Mesenchymal stem cell (in vitro differentiated cells and primary cell): Measurements from ENCODE around the gene ANKS1B. TPM values are rescaled to one million over a fixed set of nuclear protein-coding genes. Genes with fewer than 3 reads are reported as not detected.

Experiments
- DNase-seq: peaks from one replicate; pipeline ENCODE4 v3.0.0-alpha.2; 2013
- H2AFZ ChIP-seq: one replicate; pipeline ENCODE4 v1.6.1; 2013; ENCODE audit warnings: low read depth, mild to moderate bottlenecking, control low read depth, inconsistent platforms, low read length, moderate library complexity
- H2AK5ac ChIP-seq: 2 replicates; pipeline ENCODE4 v1.6.1; 2013; ENCODE audit warnings: low read length, moderate library complexity, mild to moderate bottlenecking, inconsistent platforms; ENCODE audit not compliant: severe bottlenecking
- H2BK120ac ChIP-seq: one replicate; pipeline ENCODE4 v1.6.1; 2013; ENCODE audit warnings: low read depth, mild to moderate bottlenecking, inconsistent platforms, low read length, moderate library complexity
- H2BK12ac ChIP-seq, 2 experiments: one replicate each; pipeline ENCODE4 v1.6.1; 2013; ENCODE audit warnings: inconsistent platforms in 2 of 2, low read length in 2 of 2, mild to moderate bottlenecking in 2 of 2, moderate library complexity in 2 of 2, control low read depth in 1 of 2
- H2BK15ac ChIP-seq: one replicate; pipeline ENCODE4 v1.6.1; 2013; ENCODE audit warnings: mild to moderate bottlenecking, low read depth, inconsistent platforms; ENCODE audit not compliant: poor library complexity, severe bottlenecking
- H2BK5ac ChIP-seq: 2 replicates; pipeline ENCODE4 v1.6.1; 2013; ENCODE audit warnings: low read depth, mild to moderate bottlenecking, low read length, control low read depth, inconsistent platforms; ENCODE audit not compliant: poor library complexity, severe bottlenecking
- H3K14ac ChIP-seq, 2 experiments: one replicate each; pipeline ENCODE4 v1.6.1; 2013; ENCODE audit warnings: inconsistent platforms in 2 of 2, low read length in 2 of 2, control low read depth in 1 of 2, mild to moderate bottlenecking in 1 of 2, moderate library complexity in 1 of 2
- H3K18ac ChIP-seq, 2 experiments: one replicate each; pipeline ENCODE4 v1.6.1; 2013; ENCODE audit warnings: inconsistent platforms in 2 of 2, low read length in 2 of 2, control low read depth in 1 of 2, low read depth in 1 of 2, mild to moderate bottlenecking in 1 of 2
- H3K23ac ChIP-seq, 2 experiments: one replicate each; pipeline ENCODE4 v1.6.1; 2013; ENCODE audit warnings: inconsistent platforms in 2 of 2, low read length in 2 of 2, mild to moderate bottlenecking in 2 of 2, moderate library complexity in 2 of 2, control low read depth in 1 of 2
- H3K27ac ChIP-seq: 2 replicates; pipeline ENCODE4 v1.5.1; 2013; ENCODE audit warnings: mild to moderate bottlenecking, moderate library complexity, low read length, control low read depth, inconsistent platforms; ENCODE audit not compliant: poor library complexity, severe bottlenecking
- H3K27me3 ChIP-seq, 2 experiments: 2 replicates each; pipeline versions ENCODE4 v1.6.1 to v1.7.0; 2013; ENCODE audit warnings: low read length in 2 of 2, mild to moderate bottlenecking in 2 of 2, moderate library complexity in 2 of 2, control low read depth in 1 of 2, inconsistent platforms in 1 of 2; ENCODE audit not compliant: control insufficient read depth in 1 of 2, insufficient read depth in 1 of 2
- H3K36me3 ChIP-seq, 2 experiments: 2 replicates each; pipeline versions ENCODE4 v1.6.1 to v1.7.0; 2013; ENCODE audit warnings: low read length in 2 of 2, control low read depth in 1 of 2, inconsistent platforms in 1 of 2, low read depth in 1 of 2, mild to moderate bottlenecking in 1 of 2; ENCODE audit not compliant: insufficient read depth in 2 of 2, control insufficient read depth in 1 of 2
- H3K4ac ChIP-seq, 2 experiments: one replicate each; pipeline ENCODE4 v1.6.1; 2013; ENCODE audit warnings: inconsistent platforms in 2 of 2, low read length in 2 of 2, mild to moderate bottlenecking in 2 of 2, moderate library complexity in 2 of 2, control low read depth in 1 of 2, low read depth in 1 of 2
- H3K4me1 ChIP-seq: 2 replicates; pipeline ENCODE4 v1.6.1; 2013; ENCODE audit warnings: low read depth, low read length, control low read depth; ENCODE audit not compliant: control insufficient read depth, insufficient read depth
- H3K4me2 ChIP-seq: 2 replicates; pipeline ENCODE4 v1.6.1; 2013; ENCODE audit warnings: low read length, mild to moderate bottlenecking, inconsistent platforms; ENCODE audit not compliant: poor library complexity, severe bottlenecking
- H3K4me3 ChIP-seq, 2 experiments: 2 replicates each; pipeline versions ENCODE4 v1.5.1 to v1.7.0; 2013; ENCODE audit warnings: low read length in 2 of 2, mild to moderate bottlenecking in 2 of 2, control low read depth in 1 of 2, low read depth in 1 of 2; ENCODE audit not compliant: insufficient read depth in 1 of 2
- H3K79me1 ChIP-seq: replicated peaks from 2 replicates; pipeline ENCODE4 v1.6.1; 2013; ENCODE audit warnings: mild to moderate bottlenecking, control low read depth, low read length, inconsistent platforms; ENCODE audit not compliant: poor library complexity, severe bottlenecking
- H3K9ac ChIP-seq: 2 replicates; pipeline ENCODE4 v1.7.0; 2013; ENCODE audit warnings: mild to moderate bottlenecking, low read length, moderate library complexity
- H3K9me3 ChIP-seq: 2 replicates; pipeline ENCODE4 v1.7.0; 2013; ENCODE audit warnings: mild to moderate bottlenecking, low read length; ENCODE audit not compliant: control insufficient read depth
- H4K8ac ChIP-seq: one replicate; pipeline ENCODE4 v1.6.1; 2013; ENCODE audit warnings: inconsistent platforms, mild to moderate bottlenecking, low read length, moderate library complexity
- H4K91ac ChIP-seq: one replicate; pipeline ENCODE4 v1.6.1; 2013; ENCODE audit warnings: mild to moderate bottlenecking, low read length, inconsistent platforms
- WGBS: methylation state at CpG from one replicate; pipeline ENCODE4 v1.1.7; 2013; ENCODE audit warnings: mixed read lengths; 5-methylcytosine and 5-hydroxymethylcytosine counted together
- polyA plus RNA-seq, 2 experiments: library from polyadenylated mRNA; stranded (reverse); fragments of 200-250 nt; gene quantifications; one replicate each; pipeline ENCODE4 v1.2.3, GENCODE V29; 2013

Gene ANKS1B
- polyA plus RNA-seq (2013, experiment 1 of 2), result 0.37 TPM
- polyA plus RNA-seq (2013, experiment 2 of 2), result 0.75 TPM

- H3K4me1 ChIP-seq, result peaks cover 10% of the 10 kb centered on the region
- no peaks in the 10 kb centered on the region for H3K9me3 ChIP-seq
- H3K18ac ChIP-seq, result peak within 1 kb of the TSS in 1 of 2 experiments; percentile 60
- no peaks in the 10 kb centered on the region for H3K79me1 ChIP-seq
- WGBS, result under 1% methylated on average over 42 of the region's 98 CpGs
- H2AK5ac ChIP-seq, result no peak within 1 kb of the TSS
- no peak within 1 kb of the TSS for H3K27ac ChIP-seq
- peak within 1 kb of the TSS; percentile 87 for H3K9ac ChIP-seq
- H3K4me3 ChIP-seq, result peak within 1 kb of the TSS; percentile 58 to 92
- H3K23ac ChIP-seq, result no peak within 1 kb of the TSS
- H3K27me3 ChIP-seq, result peaks cover 0 to 11% of the 10 kb centered on the region in 2 experiments
- no peak within 1 kb of the TSS for H4K91ac ChIP-seq
- DNase-seq, result peak; percentile 67
- no peak within 1 kb of the TSS for H2BK15ac ChIP-seq
- H4K8ac ChIP-seq, result no peak within 1 kb of the TSS
- no peak within 1 kb of the TSS for H2BK5ac ChIP-seq
- H2AFZ ChIP-seq, result peak within 1 kb of the TSS; percentile 83
- no peak within 1 kb of the TSS for H2BK120ac ChIP-seq
- no peak within 1 kb of the TSS for H2BK12ac ChIP-seq
- H3K14ac ChIP-seq, result no peak within 1 kb of the TSS
- peak within 1 kb of the TSS; percentile 99 for H3K4me2 ChIP-seq
- H3K4ac ChIP-seq, result no peak within 1 kb of the TSS
- no peaks in the 10 kb centered on the region for H3K36me3 ChIP-seq
Measured at GRCh38 chr12:99984271-99985128, at the start of gene ANKS1B. Gene ANKS1B, minus strand, starts transcription at chr12:99984936. Its CDS starts 699 bp downstream, at chr12:99984237.

DNA sequence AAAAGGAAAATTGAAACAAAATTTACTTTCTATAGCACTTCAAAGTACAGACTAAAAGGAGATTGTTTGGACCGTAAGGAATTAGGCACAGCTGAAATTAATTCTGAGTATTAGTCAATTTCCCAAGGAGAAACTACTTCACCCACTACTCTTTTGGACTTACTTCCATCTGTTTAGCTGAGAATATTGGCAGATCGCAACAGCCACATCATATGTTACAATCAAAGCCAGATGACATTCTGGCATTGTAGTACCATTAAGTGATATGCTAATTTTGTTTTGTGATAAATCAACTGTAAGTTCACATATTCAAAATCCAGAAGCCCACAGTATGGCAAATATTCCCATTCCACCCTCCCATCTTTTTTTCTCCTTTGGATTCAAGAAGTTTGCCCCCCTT is 47.1 kb upstream of the ANKS1B start:
- H4K91ac ChIP-seq, result no peak overlapping the region
- no peaks in the 10 kb centered on the region for H3K9me3 ChIP-seq
- no peak overlapping the region for H2BK12ac ChIP-seq
- H3K4me3 ChIP-seq, result no peak overlapping the region
- no peak overlapping the region for H3K4me2 ChIP-seq
- H3K4me1 ChIP-seq, result no peaks in the 10 kb centered on the region
- no peak overlapping the region for H2AFZ ChIP-seq
- H2AK5ac ChIP-seq, result no peak overlapping the region
- no peak overlapping the region for H3K9ac ChIP-seq
- peaks cover 0 to 24% of the 10 kb centered on the region in 2 experiments for H3K36me3 ChIP-seq
- H2BK120ac ChIP-seq, result no peak overlapping the region
- no peaks in the 10 kb centered on the region for H3K27me3 ChIP-seq
- H3K14ac ChIP-seq, result no peak overlapping the region
- no peak overlapping the region for H4K8ac ChIP-seq
- H3K18ac ChIP-seq, result no peak overlapping the region
- no peak overlapping the region for H3K27ac ChIP-seq
- no peak for DNase-seq
- WGBS, result 100% methylated on average over 1 of the region's 2 CpGs
- H3K23ac ChIP-seq, result no peak overlapping the region
- H3K4ac ChIP-seq, result no peak overlapping the region
- H3K79me1 ChIP-seq, result no peaks in the 10 kb centered on the region
- H2BK15ac ChIP-seq, result no peak overlapping the region
- no peak overlapping the region for H2BK5ac ChIP-seq

GRCh38 chr12:100027671-100028070 is 42.9 kb upstream of the ANKS1B start:
- Histone ChIP-seq H3K23ac (no peak overlapping the region), H3K9me3 (peaks cover 2% of the 10 kb centered on the region), H3K18ac (no peak overlapping the region)

GRCh38 chr12:100026241-100026640 is 41.5 kb upstream of the ANKS1B start:
- no peak overlapping the region for H3K18ac ChIP-seq
- no peak overlapping the region for H2BK5ac ChIP-seq

More at GRCh38 chr12:100027671-100028070, 42.9 kb upstream of the ANKS1B start:
- no peak for DNase-seq
- H3K4ac ChIP-seq, result no peak overlapping the region
- peaks cover 0 to 14% of the 10 kb centered on the region in 2 experiments for H3K36me3 ChIP-seq
- H3K4me3 ChIP-seq, result no peak overlapping the region
- H2BK5ac ChIP-seq, result no peak overlapping the region
- no peak overlapping the region for H4K91ac ChIP-seq
- no peak overlapping the region for H3K4me2 ChIP-seq
- no peaks in the 10 kb centered on the region for H3K79me1 ChIP-seq
- H2AFZ ChIP-seq, result no peak overlapping the region
- H3K9ac ChIP-seq, result no peak overlapping the region
- H2AK5ac ChIP-seq, result no peak overlapping the region
- no peak overlapping the region for H2BK15ac ChIP-seq
- 97% methylated on average over 3 of the region's 3 CpGs for WGBS
- H3K27me3 ChIP-seq, result no peaks in the 10 kb centered on the region
- no peak overlapping the region for H3K14ac ChIP-seq
- H4K8ac ChIP-seq, result no peak overlapping the region
- no peak overlapping the region for H2BK120ac ChIP-seq
- H3K27ac ChIP-seq, result no peak overlapping the region
- H2BK12ac ChIP-seq, result no peak overlapping the region
- H3K4me1 ChIP-seq, result no peaks in the 10 kb centered on the region

More at GRCh38 chr12:100026241-100026640, 41.5 kb upstream of the ANKS1B start:
- no peaks in the 10 kb centered on the region for H3K4me1 ChIP-seq
- H3K14ac ChIP-seq, result no peak overlapping the region
- no peak overlapping the region for H2AK5ac ChIP-seq
- no peak overlapping the region for H3K23ac ChIP-seq
- H3K27ac ChIP-seq, result no peak overlapping the region
- DNase-seq, result peak; percentile 40
- peaks cover 8% of the 10 kb centered on the region for H3K9me3 ChIP-seq
- no peak overlapping the region for H2BK120ac ChIP-seq
- H3K4me2 ChIP-seq, result no peak overlapping the region
- H3K27me3 ChIP-seq, result no peaks in the 10 kb centered on the region
- no CpG with 5 or more reads among the region's 1 CpG for WGBS
- H2BK15ac ChIP-seq, result no peak overlapping the region
- no peak overlapping the region for H2AFZ ChIP-seq
- no peak overlapping the region for H3K4me3 ChIP-seq
- no peak overlapping the region for H3K9ac ChIP-seq
- H3K79me1 ChIP-seq, result no peaks in the 10 kb centered on the region
- peaks cover 0 to 26% of the 10 kb centered on the region in 2 experiments for H3K36me3 ChIP-seq
- no peak overlapping the region for H2BK12ac ChIP-seq
- no peak overlapping the region for H4K8ac ChIP-seq
- H4K91ac ChIP-seq, result no peak overlapping the region
- no peak overlapping the region for H3K4ac ChIP-seq
